Activated CD8-positive, alpha-beta T cell treated with anti-CD3 and anti-CD28 coated beads for 36 hours (primary cell): ENCODE measurements around the gene DSN1. TPM values are rescaled to one million over a fixed set of nuclear protein-coding genes. Genes with fewer than 3 reads are reported as not detected.

Experiments used
- total RNA-seq, 2 experiments: library from RNA; stranded (reverse); gene quantifications; one replicate each; pipeline ENCODE4 v1.2.3, GENCODE V29; 2021

The DSN1 gene
- total RNA-seq, 2 experiments from 2014 or later = 21.6 to 23.9 TPM

Other genes with a start within 250 kb of the DSN1 start
- gene MYL9, start 232.2 kb downstream of the DSN1 start, total RNA-seq = not detected
- 10 to 100 TPM; 55.3 to 56.8 TPM for gene TGIF2, start 200.2 kb downstream of the DSN1 start, total RNA-seq
- 10 to 100 TPM; 74.5 to 77.1 TPM for gene RAB5IF, start 168.0 kb downstream of the DSN1 start, total RNA-seq
- gene SLA2, start 127.6 kb downstream of the DSN1 start, total RNA-seq = 10 to 100 TPM; 51.5 to 53.5 TPM
- 10 to 100 TPM; 19.2 to 19.3 TPM for gene NDRG3, start 27.7 kb downstream of the DSN1 start, total RNA-seq
- not detected for gene TLDC2, start 102.4 kb upstream of the DSN1 start, total RNA-seq
- 10 to 100 TPM; 30.6 to 35.9 TPM for gene SAMHD1, start 177.9 kb upstream of the DSN1 start, total RNA-seq